Fibroblast of lung (primary cell): ENCODE data around the gene MTRR.

Source experiments
- EZH2 ChIP-seq: IDR thresholded peaks from 2 replicates; pipeline ENCODE4 v1.5.1; 2012; ENCODE audit warnings: low read length, control low read depth, mild to moderate bottlenecking; ENCODE audit errors: missing control alignments
- TF ChIP-seq, protein P1 (sequence below), 2 donors: IDR thresholded peaks in 1 of 2; conservative IDR thresholded peaks in 1 of 2; 1 replicate in 1 of 2; 2 replicates in 1 of 2; pipeline ENCODE4 v1.5.1; 2011 to 2012; ENCODE audit warnings: low read length in 2 of 2, control low read depth in 1 of 2, inconsistent platforms in 1 of 2, low read depth in 1 of 2, mild to moderate bottlenecking in 1 of 2

GRCh38 chr5:7822449-7822848, 46.5 kb upstream of the MTRR start:
- no peak for TF ChIP-seq EZH2
- TF ChIP-seq, protein P1, sequence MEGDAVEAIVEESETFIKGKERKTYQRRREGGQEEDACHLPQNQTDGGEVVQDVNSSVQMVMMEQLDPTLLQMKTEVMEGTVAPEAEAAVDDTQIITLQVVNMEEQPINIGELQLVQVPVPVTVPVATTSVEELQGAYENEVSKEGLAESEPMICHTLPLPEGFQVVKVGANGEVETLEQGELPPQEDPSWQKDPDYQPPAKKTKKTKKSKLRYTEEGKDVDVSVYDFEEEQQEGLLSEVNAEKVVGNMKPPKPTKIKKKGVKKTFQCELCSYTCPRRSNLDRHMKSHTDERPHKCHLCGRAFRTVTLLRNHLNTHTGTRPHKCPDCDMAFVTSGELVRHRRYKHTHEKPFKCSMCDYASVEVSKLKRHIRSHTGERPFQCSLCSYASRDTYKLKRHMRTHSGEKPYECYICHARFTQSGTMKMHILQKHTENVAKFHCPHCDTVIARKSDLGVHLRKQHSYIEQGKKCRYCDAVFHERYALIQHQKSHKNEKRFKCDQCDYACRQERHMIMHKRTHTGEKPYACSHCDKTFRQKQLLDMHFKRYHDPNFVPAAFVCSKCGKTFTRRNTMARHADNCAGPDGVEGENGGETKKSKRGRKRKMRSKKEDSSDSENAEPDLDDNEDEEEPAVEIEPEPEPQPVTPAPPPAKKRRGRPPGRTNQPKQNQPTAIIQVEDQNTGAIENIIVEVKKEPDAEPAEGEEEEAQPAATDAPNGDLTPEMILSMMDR (conservative IDR thresholded peaks at IDR 0.05 in 1 of 2, IDR thresholded peaks at IDR 0.05 in 1 of 2; ENCODE audit: low read depth in 1 of 2, low read length in 2 of 2): no peak
